ENCODE results near the gene MYT1. TPM values are rescaled to one million over a fixed set of nuclear protein-coding genes. Genes with fewer than 3 reads are reported as not detected.

Gene MYT1
- total and polyA plus RNA-seq, 2 of the 8 experiments (the other 6 are each of a cell fraction or from before 2014, with no cell fraction given) = 0.63 to 2.0 TPM

GRCh38 chr20:64216910-64217309, 52.7 kb downstream of the MYT1 start:
- WGBS, 2 experiments (ENCODE audit: extremely low coverage in 1 of 2, insufficient coverage in 1 of 2, insufficient read length in 1 of 2, insufficient replicate concordance in 2 of 2, low coverage in 1 of 2, low lambda C conversion rate in 2 of 2, missing lambda C conversion rate in 1 of 2) = 88% methylated on average over 11 of the region's 11 CpGs; no CpG with 5 or more reads in 1 of the 2 experiments
- H3K4me2 ChIP-seq (ENCODE audit: insufficient read depth in 1 of 2, low read depth in 2 of 2, low read length in 2 of 2) = no peak overlapping the region
- H2AK5ac ChIP-seq (ENCODE audit: low read depth, low read length) = no peak overlapping the region
- H3K23me2 ChIP-seq (ENCODE audit: low read depth, low read length) = no peaks in the 10 kb centered on the region
- no peak overlapping the region for H3K56ac ChIP-seq (replicated peaks; ENCODE audit: insufficient read length, low read depth, low read length)
- FAIRE-seq (no peak), DNase-seq (ENCODE audit: low read depth in 1 of 2, low spot score in 2 of 2) (no peak)
- no peak overlapping the region for H3K14ac ChIP-seq (ENCODE audit: insufficient read length)
- no peak overlapping the region for H4K5ac ChIP-seq (ENCODE audit: insufficient read length, low read depth, low read length)
- no peak overlapping the region for H3K23ac ChIP-seq (ENCODE audit: insufficient read length)
- POLR2A ChIA-PET (ENCODE audit: partially characterized antibody) = no interaction called here
- H2AFZ ChIP-seq (ENCODE audit: low read length) = no peak overlapping the region
- CTCF ChIA-PET (ENCODE audit: partially characterized antibody) = interaction anchor here (0.9 kb wide), 1 partner anchor 45 kb away, joined by 3 read pairs; no protein-coding TSS in a partner anchor
- no peak overlapping the region for H3K4ac ChIP-seq (replicated peaks; ENCODE audit: insufficient read length, low read depth, low read length)
- no peaks in the 10 kb centered on the region for H3K36me3 ChIP-seq (ENCODE audit: control insufficient read depth in 2 of 4, insufficient read depth in 4 of 4, low read length in 3 of 4)
- no peak overlapping the region for H3K9ac ChIP-seq (replicated peaks in 1 of 4; ENCODE audit: extremely low read depth in 1 of 4, low read depth in 3 of 4, low read length in 3 of 4)
- H3K27ac ChIP-seq (ENCODE audit: low read depth, low read length) = no peak overlapping the region
- no peaks in the 10 kb centered on the region for H3K79me2 ChIP-seq (ENCODE audit: control insufficient read depth in 1 of 2, insufficient read depth in 2 of 2, low read length in 2 of 2)
- no peak overlapping the region for H2BK5ac ChIP-seq (ENCODE audit: low read depth, low read length)
- TF ChIP-seq YY1 (IDR thresholded peaks at IDR 0.05; ENCODE audit: low read depth, low read length) (no peak), MAX (IDR thresholded peaks at IDR 0.05) (no peak), TBP (IDR thresholded peaks at IDR 0.05; ENCODE audit: low read depth, low read length) (no peak), CBX5 (IDR thresholded peaks at IDR 0.05; ENCODE audit: low read depth, low read length) (no peak), SIRT6 (IDR thresholded peaks at IDR 0.05; ENCODE audit: low read length) (no peak), JUND (IDR thresholded peaks at IDR 0.05; ENCODE audit: low read length) (no peak), TAF7 (optimal IDR thresholded peaks at IDR 0.05; ENCODE audit: borderline replicate concordance, low read depth, low read length) (no peak), RAD21 (IDR thresholded peaks at IDR 0.05 in 1 of 2, conservative IDR thresholded peaks at IDR 0.05 in 1 of 2; ENCODE audit: low read depth in 2 of 2, low read length in 2 of 2) (no peak), CBX8 (IDR thresholded peaks at IDR 0.05; ENCODE audit: borderline replicate concordance, low read depth, low read length) (no peak), RFX5 (IDR thresholded peaks at IDR 0.05; ENCODE audit: borderline replicate concordance, low read depth, low read length) (no peak), SIX5 (IDR thresholded peaks at IDR 0.05; ENCODE audit: low read depth, low read length) (no peak)
- no peaks in the 10 kb centered on the region for H3K9me3 ChIP-seq (ENCODE audit: insufficient read depth in 2 of 2, low read depth in 1 of 2, low read length in 1 of 2)
- H3K27me3 ChIP-seq (replicated peaks in 1 of 4; ENCODE audit: control insufficient read depth in 3 of 4, extremely low read depth in 1 of 4, insufficient read depth in 3 of 4, low read length in 3 of 4) = no peaks in the 10 kb centered on the region
- H3K4me3 ChIP-seq (ENCODE audit: extremely low read depth in 1 of 4, insufficient read depth in 2 of 4, low read depth in 3 of 4, low read length in 4 of 4) = no peak overlapping the region
- H3K18ac ChIP-seq (ENCODE audit: extremely low read depth, low read length) = no peak overlapping the region
- no peaks in the 10 kb centered on the region; a peak in 1 of 7 replicates for H3K4me1 ChIP-seq (replicated peaks in 1 of 4; ENCODE audit: control insufficient read depth in 3 of 4, insufficient read depth in 4 of 4, low read length in 3 of 4)
- H2BK20ac ChIP-seq (ENCODE audit: low read length) = no peak overlapping the region
- H2BK15ac ChIP-seq (ENCODE audit: low read length) = no peak overlapping the region
- no peak overlapping the region; the same call in 1 of the 2 replicates for H4K8ac ChIP-seq (ENCODE audit: extremely low read depth, insufficient read depth, low read length)
- no peak overlapping the region for H2BK120ac ChIP-seq (replicated peaks; ENCODE audit: low read depth, low read length)
- H4K91ac ChIP-seq (replicated peaks; ENCODE audit: insufficient read length, low read length) = no peak overlapping the region
- H4K20me1 ChIP-seq (replicated peaks in 1 of 2; ENCODE audit: control insufficient read depth in 1 of 2, insufficient read depth in 2 of 2, low read length in 2 of 2) = no peaks in the 10 kb centered on the region
- H2BK12ac ChIP-seq (ENCODE audit: low read depth, low read length) = no peak overlapping the region
- H3K79me1 ChIP-seq (ENCODE audit: low read depth, low read length) = no peaks in the 10 kb centered on the region

Measured in H1 (cell line).